Measurements from ENCODE around the gene DPH3. TPM values are rescaled to one million over a fixed set of nuclear protein-coding genes. Genes with fewer than 3 reads are reported as not detected.
A peak's percentile ranks its signal among the peaks of the same experiment; 100 is the strongest.

DPH3 gene
- total and polyA plus RNA-seq, 8 donors = 4.7 to 21.2 (median 17.4) TPM

DNA sequence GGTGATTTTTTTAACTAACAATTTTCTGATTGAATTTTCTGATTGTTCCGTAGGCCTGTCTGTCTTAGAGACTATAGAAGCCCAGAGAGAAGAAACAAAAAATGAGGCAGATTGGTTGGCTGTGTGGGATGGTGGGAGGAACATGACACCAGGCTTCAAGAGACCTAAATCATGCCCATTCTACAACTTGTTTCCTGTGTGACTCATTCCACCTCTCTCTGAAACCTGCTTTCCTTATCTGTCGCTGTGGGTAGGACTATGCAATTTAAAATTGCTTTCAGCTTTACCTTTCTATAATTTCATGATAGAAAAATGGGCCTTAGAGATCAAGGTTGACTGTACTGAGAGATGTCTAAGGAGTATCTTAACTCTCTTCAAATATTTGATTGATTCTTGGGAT lies 44.8 kb upstream of the DPH3 start:
- intact Hi-C loops (cut with DNase I; ENCODE audit: low total_unique reads) = no loop called here
- peak in 1 of 2 donors; percentile 45 for DNase-seq
- TF ChIP-seq POLR2AphosphoS5 (IDR thresholded peaks at IDR 0.05) (no peak), EP300 (IDR thresholded peaks at IDR 0.05) (no peak)
- peaks cover 0 to 12% (median 2%) of the 10 kb centered on the region in 4 donors for H3K4me1 ChIP-seq
- H3K27me3 ChIP-seq = no peaks in the 10 kb centered on the region
- no peak overlapping the region for H3K27ac ChIP-seq
- no peaks in the 10 kb centered on the region for H3K9me3 ChIP-seq
- peaks cover 3 to 58% (median 46%) of the 10 kb centered on the region in 4 donors for H3K36me3 ChIP-seq
- H3K4me3 ChIP-seq = no peak overlapping the region
- 25 to 74% (median 68%) methylated on average over 2 of the region's 2 CpGs for WGBS, 5 donors

DNA sequence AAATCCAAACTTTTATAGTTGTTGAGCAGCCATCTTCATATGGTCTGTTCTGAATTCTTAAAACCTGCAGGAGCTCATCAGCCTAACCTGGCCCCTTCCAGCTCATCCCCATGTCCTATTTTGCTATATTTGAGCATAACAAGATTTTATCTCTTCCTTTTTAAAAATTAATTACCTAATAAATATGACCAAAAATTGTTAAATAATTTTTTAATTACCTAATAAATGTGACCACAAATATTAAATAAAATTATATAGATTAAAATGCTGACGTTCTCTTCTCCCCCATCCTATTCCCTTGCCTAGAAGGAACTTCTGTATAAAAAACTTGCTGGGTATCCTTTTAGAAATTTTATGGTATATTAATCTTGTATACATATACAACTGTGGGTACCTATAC lies 44.0 kb upstream of the DPH3 start:
- peaks cover 0 to 12% (median 5%) of the 10 kb centered on the region in 4 donors for H3K4me1 ChIP-seq
- no peak overlapping the region for H3K4me3 ChIP-seq
- H3K27ac ChIP-seq = no peak overlapping the region
- 93 to 96% (median 95%) methylated on average over 1 of the region's 1 CpG for WGBS, 5 donors
- intact Hi-C loops (cut with DNase I; ENCODE audit: low total_unique reads) = no loop called here
- TF ChIP-seq POLR2A (IDR thresholded peaks at IDR 0.05) = no peak
- TF ChIP-seq, protein P1, sequence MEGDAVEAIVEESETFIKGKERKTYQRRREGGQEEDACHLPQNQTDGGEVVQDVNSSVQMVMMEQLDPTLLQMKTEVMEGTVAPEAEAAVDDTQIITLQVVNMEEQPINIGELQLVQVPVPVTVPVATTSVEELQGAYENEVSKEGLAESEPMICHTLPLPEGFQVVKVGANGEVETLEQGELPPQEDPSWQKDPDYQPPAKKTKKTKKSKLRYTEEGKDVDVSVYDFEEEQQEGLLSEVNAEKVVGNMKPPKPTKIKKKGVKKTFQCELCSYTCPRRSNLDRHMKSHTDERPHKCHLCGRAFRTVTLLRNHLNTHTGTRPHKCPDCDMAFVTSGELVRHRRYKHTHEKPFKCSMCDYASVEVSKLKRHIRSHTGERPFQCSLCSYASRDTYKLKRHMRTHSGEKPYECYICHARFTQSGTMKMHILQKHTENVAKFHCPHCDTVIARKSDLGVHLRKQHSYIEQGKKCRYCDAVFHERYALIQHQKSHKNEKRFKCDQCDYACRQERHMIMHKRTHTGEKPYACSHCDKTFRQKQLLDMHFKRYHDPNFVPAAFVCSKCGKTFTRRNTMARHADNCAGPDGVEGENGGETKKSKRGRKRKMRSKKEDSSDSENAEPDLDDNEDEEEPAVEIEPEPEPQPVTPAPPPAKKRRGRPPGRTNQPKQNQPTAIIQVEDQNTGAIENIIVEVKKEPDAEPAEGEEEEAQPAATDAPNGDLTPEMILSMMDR (IDR thresholded peaks at IDR 0.05) = no peak
- no peak for TF ChIP-seq EP300 (IDR thresholded peaks at IDR 0.05)
- TF ChIP-seq POLR2AphosphoS5 (IDR thresholded peaks at IDR 0.05) = no peak
- H3K36me3 ChIP-seq = peaks cover 3 to 57% (median 45%) of the 10 kb centered on the region in 4 donors
- H3K9me3 ChIP-seq = no peaks in the 10 kb centered on the region
- no peaks in the 10 kb centered on the region for H3K27me3 ChIP-seq
- no peak for DNase-seq

DNA sequence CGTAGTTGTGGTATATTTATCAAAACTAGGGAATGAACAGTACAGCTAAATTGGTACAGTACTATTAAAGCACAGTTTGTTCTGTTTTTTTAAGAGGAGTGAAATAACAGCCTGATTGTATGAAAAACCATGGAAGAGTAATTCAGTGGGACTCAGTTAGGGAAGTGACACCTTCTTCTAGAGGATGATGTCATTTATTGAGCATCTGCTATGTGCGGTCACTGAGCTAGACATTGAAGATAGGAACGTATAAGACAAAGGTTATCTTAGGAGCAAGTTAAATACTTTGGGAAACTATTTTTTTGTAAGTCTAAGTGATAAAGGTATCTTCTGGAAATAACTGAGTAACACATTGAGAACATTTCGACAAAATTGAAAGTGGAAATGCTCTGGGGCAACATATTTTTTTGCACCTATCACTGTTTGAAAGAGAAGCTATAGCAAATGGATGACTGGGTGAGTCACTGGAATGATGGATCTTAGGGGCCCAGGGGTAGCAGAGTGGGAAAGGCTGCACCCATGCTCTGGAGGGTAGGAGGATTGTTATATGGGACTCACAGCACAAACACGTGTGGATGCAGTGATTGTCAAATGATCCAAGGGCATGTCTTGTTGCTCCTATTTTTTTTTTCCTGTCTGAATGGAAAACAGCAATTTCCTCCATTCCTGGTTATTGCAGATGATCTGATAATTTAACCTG lies 43.2 kb upstream of the DPH3 start:
- H3K9me3 ChIP-seq = no peaks in the 10 kb centered on the region
- H3K4me3 ChIP-seq = no peak overlapping the region
- no peak overlapping the region for H3K27ac ChIP-seq
- peaks cover 0 to 12% (median 5%) of the 10 kb centered on the region in 4 donors for H3K4me1 ChIP-seq
- intact Hi-C loops (cut with DNase I; ENCODE audit: low total_unique reads) = no loop called here
- no peak for DNase-seq
- peaks cover 3 to 57% (median 43%) of the 10 kb centered on the region in 4 donors for H3K36me3 ChIP-seq
- no peak for TF ChIP-seq POLR2AphosphoS5 (IDR thresholded peaks at IDR 0.05)
- TF ChIP-seq, protein P1 (IDR thresholded peaks at IDR 0.05) = no peak
- no peak for TF ChIP-seq POLR2A (IDR thresholded peaks at IDR 0.05)
- no peak for TF ChIP-seq EP300 (IDR thresholded peaks at IDR 0.05)
- H3K27me3 ChIP-seq = no peaks in the 10 kb centered on the region
- WGBS, 5 donors = 85 to 91% (median 89%) methylated on average over 5 of the region's 5 CpGs

DNA sequence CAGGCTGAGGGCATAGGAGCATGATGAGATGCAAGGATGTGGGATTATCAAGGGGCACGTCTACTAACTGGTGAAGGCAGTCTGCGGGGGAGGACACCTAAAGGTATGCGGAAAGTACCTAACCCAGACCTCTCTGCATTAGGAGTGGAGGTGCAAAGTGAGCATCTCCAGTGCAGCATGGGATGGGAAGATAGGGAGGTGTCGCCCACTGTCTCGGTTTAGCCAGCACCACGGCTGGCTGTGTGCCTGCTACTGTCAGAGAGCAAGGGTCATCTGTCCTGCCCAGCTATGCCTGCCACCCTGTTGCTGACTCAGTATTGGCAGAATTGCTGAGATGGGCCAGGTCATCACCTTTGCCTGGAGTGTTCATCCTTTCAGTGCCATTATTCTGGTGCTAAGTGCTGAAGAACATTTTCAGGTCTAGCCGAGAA lies 40.4 kb upstream of the DPH3 start:
- peak in 1 of 2 donors; percentile 25 for DNase-seq
- H3K27me3 ChIP-seq = no peaks in the 10 kb centered on the region
- no peak overlapping the region for H3K4me3 ChIP-seq
- H3K9me3 ChIP-seq = no peaks in the 10 kb centered on the region
- peaks cover 0 to 7% (median 0%) of the 10 kb centered on the region in 4 donors for H3K4me1 ChIP-seq
- H3K36me3 ChIP-seq = peaks cover 3 to 68% (median 49%) of the 10 kb centered on the region in 4 donors
- TF ChIP-seq POLR2AphosphoS5 (IDR thresholded peaks at IDR 0.05) (no peak), EP300 (IDR thresholded peaks at IDR 0.05) (no peak), POLR2A (IDR thresholded peaks at IDR 0.05) (no peak)
- TF ChIP-seq, protein P1 (IDR thresholded peaks at IDR 0.05) = no peak
- 83 to 93% (median 92%) methylated on average over 7 of the region's 7 CpGs for WGBS, 5 donors
- intact Hi-C loops (cut with DNase I; ENCODE audit: low total_unique reads) = no loop called here
- H3K27ac ChIP-seq = no peak overlapping the region

Measured in stomach (tissue), 9 donors.